ENCODE data around the gene ABCB6.

Gene ABCB6

GRCh38 chr2:219230059-219230540 is 11.3 kb upstream of the ABCB6 start:
- ATAC-seq: peak; percentile 45
- no peak for TF ChIP-seq ESRRG (CRISPR knock-in tag; IDR thresholded peaks at IDR 0.05)
- no peak for TF ChIP-seq PPARA (CRISPR knock-in tag; IDR thresholded peaks at IDR 0.05; ENCODE audit: borderline replicate concordance)
- no peak for TF ChIP-seq RARB (CRISPR knock-in tag; IDR thresholded peaks at IDR 0.05)

- ATAC-seq: peak; percentile 99
- TF ChIP-seq POU6F1 (CRISPR knock-in tag; IDR thresholded peaks at IDR 0.05; ENCODE audit: borderline replicate concordance, low read depth): no peak
- no peak for TF ChIP-seq ZNF70 (CRISPR knock-in tag; IDR thresholded peaks at IDR 0.05)
- TF ChIP-seq GLIS3 (CRISPR knock-in tag; IDR thresholded peaks at IDR 0.05): no peak
- peak; percentile 97 for TF ChIP-seq TSHZ2 (CRISPR knock-in tag; IDR thresholded peaks at IDR 0.05)
- TF ChIP-seq BACH2 (CRISPR knock-in tag; IDR thresholded peaks at IDR 0.05; ENCODE audit: borderline replicate concordance): peak; percentile 64; the same call in 1 of the 2 replicates
- TF ChIP-seq CREB5 (CRISPR knock-in tag; IDR thresholded peaks at IDR 0.05; ENCODE audit: low read depth): no peak
- no peak for TF ChIP-seq TOX (CRISPR knock-in tag; IDR thresholded peaks at IDR 0.05; ENCODE audit: borderline replicate concordance)
- TF ChIP-seq ISL1 (CRISPR knock-in tag; IDR thresholded peaks at IDR 0.05): no peak; the same call in 1 of the 2 replicates
- no peak for TF ChIP-seq RARB (CRISPR knock-in tag; IDR thresholded peaks at IDR 0.05)
- TF ChIP-seq ARNTL (CRISPR knock-in tag; IDR thresholded peaks at IDR 0.05; ENCODE audit: borderline replicate concordance, low read depth): no peak
- TF ChIP-seq ZNF565 (CRISPR knock-in tag; conservative IDR thresholded peaks at IDR 0.05; ENCODE audit: low read depth): no peak; the same call in 1 of the 2 replicates
- peak; percentile 97 for TF ChIP-seq CSDC2 (CRISPR knock-in tag; IDR thresholded peaks at IDR 0.05)
- peak; percentile 94 for TF ChIP-seq SNAI2 (CRISPR knock-in tag; IDR thresholded peaks at IDR 0.05)
- peak; percentile 14; the same call in 1 of the 2 replicates for TF ChIP-seq ZNF8 (CRISPR knock-in tag; IDR thresholded peaks at IDR 0.05)
- TF ChIP-seq TCF4 (CRISPR knock-in tag; IDR thresholded peaks at IDR 0.05; ENCODE audit: borderline replicate concordance): no peak
- no peak for TF ChIP-seq PPARA (CRISPR knock-in tag; IDR thresholded peaks at IDR 0.05; ENCODE audit: borderline replicate concordance)
- no peak for TF ChIP-seq ESRRG (CRISPR knock-in tag; IDR thresholded peaks at IDR 0.05)
- TF ChIP-seq ZC3H10 (CRISPR knock-in tag; IDR thresholded peaks at IDR 0.05): no peak
- peak; percentile 71; the same call in 1 of the 2 replicates for TF ChIP-seq OSR1 (CRISPR knock-in tag; IDR thresholded peaks at IDR 0.05)
- TF ChIP-seq ZFP30 (CRISPR knock-in tag; IDR thresholded peaks at IDR 0.05): peak; percentile 25; the same call in 1 of the 2 replicates
- no peak for TF ChIP-seq CSRNP3 (CRISPR knock-in tag; IDR thresholded peaks at IDR 0.05)
- no peak for TF ChIP-seq PATZ1 (CRISPR knock-in tag; IDR thresholded peaks at IDR 0.05; ENCODE audit: borderline replicate concordance)
- TF ChIP-seq ZFP3 (CRISPR knock-in tag; IDR thresholded peaks at IDR 0.05): peak; percentile 81; the same call in 1 of the 2 replicates
These were observed 10.7 kb upstream of the ABCB6 start, which contains the start of the genes ANKZF1 and ATG9A for GRCh38 chr2:219229305-219230058. Gene ANKZF1, plus strand, starts transcription at chr2:219229806. Its CDS starts 452 bp downstream, at chr2:219230258. Gene ATG9A, minus strand, starts transcription at chr2:219229636. Its CDS starts 1,612 bp downstream, at chr2:219228024.

All from SK-N-SH treated with all-trans-retinoic acid at 6 μM for 48 hours (cell line).